A673 (cell line): ENCODE data around the gene BRSK2.

Experiments used
- CTCF ChIP-seq: fragments of 300-800, 200-600 bp; sonication (generic); conservative IDR thresholded peaks from 2 replicates; pipeline ENCODE4 v1.5.1; 2017; ENCODE audit warnings: low read depth, mild to moderate bottlenecking, antibody characterized with exemption, low read length, moderate library complexity, mixed read lengths
- EZH2 ChIP-seq: fragments of 200-600 bp; sonication (generic); IDR thresholded peaks from 2 replicates; pipeline ENCODE4 v1.6.1; 2017; ENCODE audit warnings: borderline replicate concordance, low read depth, mild to moderate bottlenecking, mixed read lengths, antibody characterized with exemption, low read length; ENCODE audit not compliant: poor library complexity, severe bottlenecking

GRCh38 chr11:1350086-1350725 lies 39.5 kb upstream of the BRSK2 start:
- TF ChIP-seq CTCF: no peak
- TF ChIP-seq EZH2: no peak
